Cardiac septum (tissue), 1 donor: Measurements from ENCODE around the gene CYBA. TPM values are rescaled to one million over a fixed set of nuclear protein-coding genes. Genes with fewer than 3 reads are reported as not detected.

Source experiments
- DNase-seq: peaks from one replicate; pipeline ENCODE4 v3.0.0-alpha.2; 2020; ENCODE audit warnings: low spot score
- intact Hi-C: fragments of 100-400 bp; cut with DNase I; formaldehyde crosslinking; loops from one replicate; pipeline ENCODE4 v1.14.0; 2022
- total RNA-seq: library from RNA; stranded (reverse); fragmentation: NEBNext Ultra II Directional; extraction: Animal tissue kit (Norgen Biotek cat#: 25700); gene quantifications from one replicate; pipeline ENCODE4 v1.2.1, GENCODE V29; 2021
- donor health status: DM: no; HTN: no; CAD: no.

CYBA gene
- total RNA-seq, 1 donor from 2014 or later, result 26.8 TPM

DNA sequence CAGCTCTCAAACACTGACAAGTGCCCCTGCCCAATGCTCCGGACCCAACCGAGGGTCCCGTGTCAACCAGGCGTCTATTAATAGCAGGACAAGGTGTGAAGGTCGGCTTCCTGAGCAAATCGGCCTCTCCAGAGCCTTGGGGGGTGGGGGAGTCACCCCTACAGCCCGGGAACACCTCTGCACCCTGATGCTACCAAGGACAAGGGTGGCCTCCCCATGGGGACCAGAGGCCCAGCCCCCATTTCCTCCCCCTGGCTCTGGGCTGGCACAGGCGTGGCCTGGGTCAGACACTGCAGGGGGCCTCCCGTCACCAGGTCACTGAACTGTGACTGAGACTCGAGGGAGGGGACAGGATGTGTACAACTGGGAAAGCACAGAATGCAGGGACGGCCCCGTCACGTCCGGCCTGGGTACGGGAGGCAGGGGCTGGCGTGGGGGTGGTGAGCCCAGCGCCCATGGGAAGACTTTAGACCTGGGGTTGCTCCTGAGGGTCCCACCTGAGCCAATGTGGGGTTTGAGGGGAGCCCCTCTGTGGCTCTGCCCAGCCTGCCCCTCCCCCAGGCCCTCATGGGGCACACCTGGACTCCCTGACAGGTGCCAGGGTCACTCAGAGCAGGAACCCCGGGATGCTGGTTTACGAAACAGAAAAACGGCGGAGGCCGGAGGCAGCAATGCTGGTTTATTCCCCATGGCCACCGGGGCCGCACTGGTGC lies 579 bp upstream of the CYBA start:
- intact Hi-C loops, result no loop called here
- DNase-seq, result peak; percentile 88

DNA sequence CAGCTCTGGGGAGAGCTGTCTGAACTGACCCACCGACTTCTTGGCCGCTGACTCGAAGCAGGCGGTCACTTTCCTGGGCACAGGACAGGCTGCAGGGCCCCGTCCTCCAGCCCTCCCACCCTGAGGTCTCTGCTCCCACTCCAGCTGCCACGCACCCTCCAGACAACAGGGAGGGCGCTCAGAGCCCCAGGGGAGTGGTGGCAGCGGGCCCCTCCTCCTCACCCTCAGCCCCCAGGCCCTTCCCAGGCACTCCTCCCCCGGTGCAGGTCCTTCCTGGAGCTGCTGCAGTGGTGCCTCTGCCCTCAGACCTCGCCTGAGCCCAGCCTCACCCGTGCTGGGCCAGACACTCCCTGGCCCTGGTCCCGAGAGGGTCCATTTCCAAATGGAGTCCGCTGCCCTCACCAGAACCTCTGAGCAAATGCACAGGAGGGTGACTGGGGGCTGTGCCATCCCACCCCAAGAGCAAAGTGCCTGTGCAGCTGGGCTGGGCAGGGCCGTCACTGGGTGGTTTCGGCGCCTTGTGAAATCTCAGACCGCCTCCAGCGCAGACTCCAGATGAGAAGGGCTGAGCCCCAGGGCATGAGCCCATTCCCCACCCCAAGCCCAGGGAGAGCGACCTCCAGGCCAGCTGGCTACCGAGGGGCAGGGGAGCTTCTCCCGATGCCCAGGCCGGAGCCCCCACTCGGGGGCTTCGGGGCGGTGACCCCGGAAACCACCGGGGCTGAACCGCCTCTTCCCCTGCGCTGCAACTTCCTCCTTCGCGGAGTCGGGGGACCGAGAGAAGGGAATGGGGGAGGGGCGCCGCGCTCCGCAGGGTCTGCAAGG lies 717 bp downstream of the CYBA start:
- intact Hi-C loops, result no loop called here
- peak; percentile 85 for DNase-seq

DNA sequence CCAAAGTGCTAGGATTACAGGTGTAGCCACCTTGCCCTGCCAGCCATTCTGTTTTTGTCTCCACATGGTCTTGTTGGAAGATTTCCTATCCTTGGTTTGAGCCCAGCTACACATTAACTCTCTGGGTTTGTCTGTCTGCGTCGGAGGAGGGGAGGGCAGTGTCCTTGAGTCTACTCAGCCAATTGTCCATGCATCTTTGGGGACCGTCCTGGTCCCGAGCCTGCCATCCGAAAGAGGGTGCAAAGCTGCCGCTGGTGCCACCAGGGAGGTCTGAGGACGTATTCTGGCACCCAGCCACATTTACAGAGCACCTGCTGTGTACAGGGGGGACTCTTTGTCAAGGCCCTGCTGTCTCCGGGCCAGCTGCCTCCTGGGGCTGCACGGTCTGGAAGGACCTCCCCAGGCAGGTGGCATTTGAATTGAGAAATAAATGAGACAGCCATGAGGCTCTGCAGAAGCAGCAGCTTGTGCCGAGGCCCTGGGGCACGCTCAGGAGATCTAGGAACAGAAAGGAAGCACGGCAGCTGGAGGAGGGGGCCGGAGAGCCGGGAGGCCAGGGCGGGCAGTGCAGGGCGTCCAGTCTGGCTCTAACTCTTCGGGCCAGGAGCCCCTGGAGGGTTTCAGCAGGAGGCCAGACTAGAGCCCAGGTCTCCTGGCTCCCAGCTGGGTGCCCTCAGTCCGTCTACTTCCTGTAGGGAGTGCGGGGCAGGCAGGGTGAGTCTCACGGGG lies 1.5 kb downstream of the CYBA start:
- intact Hi-C loops, result no loop called here
- DNase-seq, result no peak

DNA sequence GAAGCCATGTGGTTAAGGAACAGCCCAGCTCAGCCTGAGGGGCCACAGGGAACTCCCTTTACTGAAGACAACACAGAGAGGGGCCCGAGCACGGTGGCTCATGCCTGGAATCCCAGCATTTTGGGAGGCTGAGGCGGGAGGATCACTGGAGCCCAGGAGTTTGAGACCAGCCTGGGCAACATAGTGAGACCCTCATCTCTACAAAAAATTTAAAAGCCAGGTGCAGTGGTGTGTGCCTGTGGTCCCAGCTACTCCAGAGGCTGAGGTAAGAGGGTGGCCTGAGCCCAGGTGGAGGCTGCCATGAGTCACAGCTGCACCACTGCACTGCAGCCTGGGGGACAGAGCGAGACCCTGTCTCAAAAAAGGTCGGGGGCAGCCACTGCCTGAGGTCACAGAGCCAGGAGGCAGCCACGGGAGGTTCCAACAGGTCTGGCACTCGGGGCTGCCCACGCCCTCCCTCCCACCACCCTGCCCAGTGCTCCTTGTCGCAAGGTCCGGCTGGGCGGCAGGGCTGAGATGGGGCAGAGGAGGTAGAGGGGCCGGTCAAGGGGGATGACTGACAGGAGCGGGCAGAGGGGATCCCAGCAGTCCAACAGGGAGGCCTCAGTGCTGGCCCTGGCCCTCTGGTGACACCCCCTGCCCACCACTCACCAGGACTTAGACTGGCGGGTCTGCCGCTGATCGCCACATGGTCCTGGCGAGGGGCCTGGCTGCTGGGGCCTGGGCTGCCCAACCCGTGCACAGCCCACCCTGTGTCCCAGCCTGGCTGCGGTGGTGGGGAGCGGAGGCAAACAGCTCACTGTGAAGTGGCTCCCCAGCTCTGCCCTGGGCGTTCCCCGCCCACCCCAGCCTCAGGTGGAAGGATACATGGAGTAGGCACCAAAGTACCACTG lies 3.4 kb downstream of the CYBA start:
- no peak for DNase-seq
- intact Hi-C loops, result no loop called here

GRCh38 chr16:88646345-88647034 lies 4.4 kb downstream of the CYBA start:
- no peak for DNase-seq
- intact Hi-C loops, result no loop called here

DNA sequence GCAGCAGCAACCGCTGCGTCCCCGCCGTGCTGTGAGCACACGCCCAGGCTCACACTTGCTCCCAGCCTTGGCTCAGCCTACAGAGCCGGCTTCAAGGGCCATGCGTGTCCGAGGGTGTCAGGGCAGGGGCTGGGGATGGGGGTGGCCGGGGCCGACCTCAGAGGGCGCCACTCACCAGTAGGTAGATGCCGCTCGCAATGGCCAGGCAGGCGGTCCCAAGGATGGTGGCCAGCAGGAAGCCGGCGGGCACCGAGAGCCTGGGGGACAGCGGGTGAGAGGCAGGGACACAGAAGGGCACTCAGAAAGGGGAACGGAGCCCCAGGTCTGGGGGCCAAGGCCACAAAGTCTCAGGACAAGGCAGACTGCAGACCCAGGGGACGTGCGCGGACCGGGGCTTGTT lies 4.9 kb downstream of the CYBA start:
- intact Hi-C loops, result no loop called here
- DNase-seq, result no peak

- DNase-seq, result no peak
- intact Hi-C loops, result no loop called here
These were observed 5.4 kb downstream of the CYBA start for GRCh38 chr16:88645455-88645854.

GRCh38 chr16:88643644-88643932 lies 7.3 kb downstream of the CYBA start:
- DNase-seq, result no peak
- intact Hi-C loops, result no loop called here

- intact Hi-C loops, result no loop called here
- no peak for DNase-seq
These were observed 7.8 kb downstream of the CYBA start for GRCh38 chr16:88642881-88643643.

- intact Hi-C loops, result no loop called here
- DNase-seq, result no peak
These were observed 10.2 kb downstream of the CYBA start for GRCh38 chr16:88640498-88641247.

- intact Hi-C loops, result no loop called here
These were observed 10.8 kb downstream of the CYBA start for GRCh38 chr16:88640039-88640495.

GRCh38 chr16:88639231-88640038 lies 11.4 kb downstream of the CYBA start:
- no peak for DNase-seq
- intact Hi-C loops, result no loop called here

More at GRCh38 chr16:88640039-88640495, 10.8 kb downstream of the CYBA start:
- no peak for DNase-seq

DNA sequence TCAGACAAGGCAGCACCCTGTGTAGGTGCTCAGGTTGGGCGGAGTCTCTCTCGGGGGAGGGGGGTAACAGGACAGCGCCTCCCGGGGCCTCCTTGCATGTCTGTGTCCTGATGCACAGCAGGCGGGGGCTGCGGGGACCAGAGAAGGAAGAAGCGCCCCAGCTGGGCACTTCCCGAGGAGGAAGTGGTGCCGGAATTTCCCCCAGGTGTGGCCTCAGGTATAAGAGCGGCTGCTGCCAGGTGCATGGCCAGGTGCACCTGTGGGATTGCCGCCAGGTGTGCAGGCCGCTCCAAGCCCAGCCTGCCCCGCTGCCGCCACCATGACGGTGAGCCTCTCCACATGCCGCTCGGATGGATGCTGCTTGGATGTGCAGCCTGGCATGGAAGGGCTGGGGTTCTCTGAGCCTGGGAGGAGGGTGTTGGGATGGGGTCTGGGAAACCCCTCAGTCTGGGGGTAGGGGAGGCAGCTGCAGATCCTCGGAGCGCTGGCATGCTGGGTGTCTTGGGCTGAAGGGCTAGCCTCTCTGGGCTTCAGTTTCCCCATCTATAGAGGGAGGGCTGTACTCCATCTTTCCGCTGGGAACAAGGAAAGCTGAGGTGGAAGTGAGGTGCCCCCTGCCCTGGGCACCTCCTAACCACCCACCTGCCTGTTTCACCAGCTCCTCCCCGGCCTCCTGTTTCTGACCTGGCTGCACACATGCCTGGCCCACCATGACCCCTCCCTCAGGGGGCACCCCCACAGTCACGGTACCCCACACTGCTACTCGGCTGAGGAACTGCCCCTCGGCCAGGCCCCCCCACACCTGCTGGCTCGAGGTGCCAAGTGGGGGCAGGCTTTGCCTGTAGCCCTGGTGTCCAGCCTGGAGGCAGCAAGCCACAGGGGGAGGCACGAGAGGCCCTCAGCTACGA lies 12.3 kb downstream of the CYBA start, which contains the start of gene IL17C:
TSS of gene IL17C (plus strand) at position 250 of the 908 bp plus-strand sequence. CDS start at position 320, 70 bp downstream.
- no peak for DNase-seq
- intact Hi-C loops, result no loop called here

DNA sequence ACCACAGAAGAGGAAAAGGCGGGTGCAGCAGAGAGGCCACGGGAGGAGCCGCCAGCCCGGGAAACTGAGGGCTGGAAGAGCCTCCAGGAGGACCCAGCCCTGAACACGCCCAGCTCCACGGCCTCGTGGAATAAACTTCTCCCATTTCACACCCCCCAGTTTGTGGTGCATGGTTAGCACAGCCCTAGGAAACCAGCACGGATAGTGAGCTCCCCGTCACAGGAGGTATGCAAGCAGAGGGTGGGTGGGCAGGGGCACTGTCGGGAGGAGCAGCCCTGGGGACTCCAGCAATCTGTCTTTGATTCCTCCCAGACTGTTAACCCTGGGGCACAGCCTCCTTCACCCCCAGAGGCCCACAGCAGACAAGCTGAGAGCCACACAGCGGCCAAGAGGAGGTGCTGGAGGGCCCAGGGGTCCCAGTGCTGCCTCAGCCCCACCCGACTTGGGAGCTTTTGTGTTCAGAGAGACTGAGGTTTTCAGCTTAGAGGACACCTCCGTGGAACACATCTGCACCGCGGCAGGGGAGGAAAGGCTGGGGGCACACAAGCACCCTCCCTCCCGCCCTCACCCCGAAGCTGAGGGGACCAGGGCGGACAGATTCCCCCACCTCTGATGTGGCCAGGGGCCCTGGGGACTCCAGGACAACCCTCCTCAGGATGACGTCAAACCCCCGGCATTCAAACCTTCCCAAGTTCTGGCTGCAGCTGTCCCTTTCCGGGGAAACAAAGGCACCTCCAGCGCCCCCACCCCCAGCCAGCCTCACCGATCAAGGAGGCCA lies 14.2 kb downstream of the CYBA start:
- no peak for DNase-seq
- intact Hi-C loops, result no loop called here
